GDM1 (cell line): ENCODE results near the gene PRKAR2B.

ENCODE experiments used
- DNase-seq: peaks from one replicate; lab custom pipeline; 2025; lab: John Stamatoyannopoulos, UW

Gene PRKAR2B

GRCh38 chr7:107185716-107186115 is 141.2 kb downstream of the PRKAR2B start:
- DNase-seq = no peak

- no peak for DNase-seq
These were observed 141.7 kb downstream of the PRKAR2B start for GRCh38 chr7:107186240-107186639.

DNA sequence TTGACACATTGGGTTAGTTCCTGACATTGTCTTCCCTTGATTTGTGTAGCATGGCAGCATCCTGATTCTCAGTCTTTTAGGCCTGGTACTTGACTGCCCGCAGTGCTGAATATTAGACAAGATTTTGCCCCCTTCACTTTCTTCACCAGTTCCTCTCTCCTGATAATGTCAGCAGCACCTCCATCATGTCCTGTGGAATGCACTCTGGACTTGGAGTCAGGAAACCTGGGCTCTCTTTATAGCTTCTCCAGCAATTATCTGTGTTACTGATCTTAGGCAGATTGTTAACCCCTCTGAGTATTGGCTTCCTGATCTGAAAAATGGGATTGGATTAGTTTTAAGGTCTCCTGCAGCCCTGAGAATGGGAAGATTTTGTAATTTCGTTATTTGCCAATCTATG is 143.3 kb downstream of the PRKAR2B start:
- no peak for DNase-seq

- DNase-seq = no peak
These were observed 145.6 kb downstream of the PRKAR2B start for GRCh38 chr7:107190090-107190489.

- DNase-seq = no peak
These were observed 149.5 kb downstream of the PRKAR2B start for GRCh38 chr7:107194052-107194451.

- DNase-seq = no peak
These were observed 152.5 kb downstream of the PRKAR2B start for GRCh38 chr7:107196834-107197610.

DNA sequence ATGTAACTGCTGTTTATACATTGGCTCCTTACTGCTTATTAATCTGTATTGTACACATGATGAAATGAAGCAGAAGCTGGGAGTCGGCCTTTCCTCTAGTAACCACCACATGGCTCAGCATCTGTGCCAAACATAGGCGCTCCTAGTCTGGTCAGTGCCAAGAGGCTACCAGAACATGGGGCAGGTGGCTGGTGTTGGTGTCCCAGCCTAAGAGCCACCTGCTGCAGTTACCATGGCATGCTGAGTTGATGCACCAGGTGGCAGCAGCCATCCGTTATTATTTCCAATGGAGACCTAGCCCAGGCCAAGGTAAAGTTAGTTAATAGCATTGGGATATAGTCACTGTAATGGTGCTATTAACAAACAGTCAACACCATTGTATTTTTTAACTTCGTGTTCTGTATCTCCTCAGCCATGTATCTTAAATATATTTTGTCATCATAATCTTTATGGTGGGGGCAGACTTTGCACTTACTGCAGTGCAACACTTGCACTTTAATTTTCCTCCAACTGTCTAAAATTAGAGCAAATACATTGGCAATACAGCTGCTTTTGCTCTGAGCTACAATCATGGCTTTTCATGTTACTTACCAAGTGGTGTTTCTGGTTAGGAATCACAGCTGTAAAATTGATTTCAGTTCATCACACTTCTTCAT is 157.4 kb downstream of the PRKAR2B start:
- no peak for DNase-seq

GRCh38 chr7:107203607-107204006 is 159.1 kb downstream of the PRKAR2B start:
- no peak for DNase-seq

GRCh38 chr7:107206136-107206535 is 161.6 kb downstream of the PRKAR2B start:
- DNase-seq = no peak

DNA sequence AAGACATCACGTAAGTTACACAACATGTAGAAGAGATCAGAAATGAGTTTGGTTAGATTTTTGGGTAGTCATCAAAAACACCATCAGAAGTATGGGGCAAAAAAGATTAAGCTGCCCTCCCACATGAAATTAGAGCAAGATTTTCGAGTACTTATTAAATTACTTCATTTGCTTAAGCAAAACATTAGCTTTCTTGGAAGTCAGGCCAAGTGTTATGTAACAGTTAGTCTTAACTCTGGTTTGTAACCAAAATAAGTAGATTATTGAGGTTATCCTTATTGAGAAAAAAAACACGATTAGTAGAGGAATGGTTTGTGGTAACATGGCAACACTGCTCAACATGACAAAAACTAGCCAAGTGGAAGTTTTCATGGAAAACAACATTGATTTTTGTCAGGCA is 162.2 kb downstream of the PRKAR2B start:
- DNase-seq = no peak

- DNase-seq = no peak
These were observed 163.0 kb downstream of the PRKAR2B start for GRCh38 chr7:107207459-107207858.

DNA sequence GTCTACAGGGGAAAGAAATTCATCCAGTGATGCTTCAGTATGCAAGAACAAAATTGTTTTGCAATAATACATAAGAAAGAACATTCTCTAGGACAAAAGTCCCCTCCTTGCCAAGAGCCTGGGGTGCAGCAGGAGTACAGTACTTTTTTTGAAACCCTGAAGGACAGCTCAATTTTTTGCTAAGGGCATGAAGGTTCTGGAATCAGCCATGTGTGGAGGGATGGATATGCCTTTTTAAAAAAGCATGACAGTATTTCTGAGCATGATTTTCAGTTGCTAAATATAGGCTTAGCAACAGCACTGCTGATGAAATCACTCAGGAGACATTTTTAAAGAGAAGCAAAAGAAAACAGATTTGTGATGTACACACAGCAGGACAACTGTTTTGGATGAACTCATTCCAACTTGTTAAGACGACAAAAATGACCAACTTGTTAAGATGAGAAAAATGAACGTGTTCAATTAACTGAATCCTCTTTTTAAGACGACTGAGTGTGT is 163.6 kb downstream of the PRKAR2B start:
- no peak for DNase-seq

DNA sequence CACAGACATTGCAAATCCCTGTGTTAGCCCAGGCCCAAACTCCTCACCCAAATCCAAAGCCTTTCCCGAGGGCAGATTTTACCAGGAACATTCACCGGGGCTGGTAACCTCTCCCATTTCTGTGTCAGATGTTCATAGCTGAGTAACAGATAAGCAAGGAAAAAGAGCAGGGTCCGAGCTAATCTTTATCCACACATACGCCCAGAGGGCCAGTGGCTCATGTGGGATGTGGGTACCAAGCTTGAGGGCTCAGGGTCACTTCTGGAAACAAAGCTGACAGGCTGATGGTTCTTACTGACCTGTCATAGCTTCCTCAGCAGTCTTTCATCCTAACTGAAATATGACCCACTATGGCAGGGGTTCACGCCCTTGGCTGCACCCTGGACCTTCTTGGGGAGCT is 164.1 kb downstream of the PRKAR2B start:
- DNase-seq = no peak

DNA sequence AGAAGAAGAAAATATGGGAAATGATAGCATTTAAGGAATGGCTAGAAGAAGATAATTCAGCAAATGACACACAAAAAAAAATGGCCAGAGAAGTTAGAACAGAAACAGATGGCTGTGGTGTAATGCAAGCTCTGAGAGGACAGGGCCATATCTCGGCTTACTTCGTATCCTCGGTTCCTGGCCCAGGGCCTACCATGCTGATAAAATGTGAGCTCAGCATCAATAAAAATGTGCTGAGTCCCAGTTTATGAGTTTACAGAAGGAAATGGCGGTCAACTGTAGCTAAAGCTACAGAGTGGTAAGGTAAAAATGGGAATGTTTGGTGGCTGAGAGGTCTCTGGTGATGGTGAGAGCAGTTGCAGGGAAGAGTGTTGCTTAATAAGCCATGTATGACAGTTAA is 165.1 kb downstream of the PRKAR2B start:
- no peak for DNase-seq

DNA sequence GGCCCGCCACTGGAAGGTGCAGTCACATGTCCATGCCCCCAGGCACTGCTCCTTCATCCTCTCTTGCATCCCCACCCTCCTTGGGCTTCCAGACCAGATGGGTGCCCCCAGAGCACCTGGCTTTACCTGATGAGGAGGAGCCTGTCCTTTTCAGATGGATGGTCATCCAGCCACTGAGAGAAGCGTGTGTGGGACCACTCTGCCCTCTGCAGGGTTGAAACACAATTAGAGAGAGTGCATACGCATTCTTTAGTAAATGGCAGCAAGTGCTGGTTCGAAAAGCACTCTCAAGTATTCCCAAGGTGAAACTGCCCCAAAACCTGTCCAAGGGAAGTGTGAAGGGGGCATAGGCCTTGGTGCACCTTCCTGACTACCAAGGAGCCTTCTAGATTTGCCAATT is 165.9 kb downstream of the PRKAR2B start:
- no peak for DNase-seq
